Activated T-cell treated with anti-CD3 and anti-CD28 coated beads, Interleukin-2, amount 50 U/mL, for 1 hour (primary cell): ENCODE measurements around the gene FRAS1.
"Not testable (repeated sequence)": the region's sequence is repeated elsewhere in the genome, so short reads cannot be mapped to it uniquely, and the experiment has no call there.

Experiments used
- DNase-seq: peaks from one replicate; pipeline ENCODE4 v3.0.0-alpha.2; 2020

The FRAS1 gene

GRCh38 chr4:78524009-78524408 is 466.9 kb downstream of the FRAS1 start:
- no peak for DNase-seq

- no peak for DNase-seq
Observed at GRCh38 chr4:78525559-78525958, 468.4 kb downstream of the FRAS1 start.

GRCh38 chr4:78527103-78527502 is 470.0 kb downstream of the FRAS1 start:
- no peak for DNase-seq

- no peak for DNase-seq
Observed at GRCh38 chr4:78527555-78527954, 470.4 kb downstream of the FRAS1 start.

- DNase-seq = no peak
Observed at GRCh38 chr4:78528327-78528726, 471.2 kb downstream of the FRAS1 start.

GRCh38 chr4:78529569-78530209 is 472.6 kb downstream of the FRAS1 start:
- no peak for DNase-seq

- DNase-seq = no peak
Observed at GRCh38 chr4:78532046-78532445, 474.9 kb downstream of the FRAS1 start.

GRCh38 chr4:78533854-78534253 is 476.7 kb downstream of the FRAS1 start:
- DNase-seq = no peak

- no peak for DNase-seq
Observed at GRCh38 chr4:78534286-78534955, 477.3 kb downstream of the FRAS1 start.

GRCh38 chr4:78542373-78542772 is 485.2 kb downstream of the FRAS1 start:
- DNase-seq = no peak

- DNase-seq = no peak
Observed at GRCh38 chr4:78543424-78544125, 486.5 kb downstream of the FRAS1 start.

- DNase-seq = no peak
Observed at GRCh38 chr4:78544678-78545077, 487.6 kb downstream of the FRAS1 start.

- no peak for DNase-seq
Observed at GRCh38 chr4:78545275-78546246, 488.4 kb downstream of the FRAS1 start.

- not testable (repeated sequence) for DNase-seq
Observed at GRCh38 chr4:78547899-78548298, 490.8 kb downstream of the FRAS1 start.

GRCh38 chr4:78548889-78549288 is 491.8 kb downstream of the FRAS1 start:
- DNase-seq = not testable (repeated sequence)

- DNase-seq = no peak
Observed at GRCh38 chr4:78551420-78552351, 494.6 kb downstream of the FRAS1 start, which contains the start of gene ANXA3. Gene ANXA3 (plus strand): TSS chr4:78551770. CDS start chr4:78554474, 2,704 bp downstream.

- DNase-seq = no peak
Observed at GRCh38 chr4:78552389-78553042, 495.4 kb downstream of the FRAS1 start.

GRCh38 chr4:78553043-78553396 is 495.9 kb downstream of the FRAS1 start:
- DNase-seq = no peak

GRCh38 chr4:78553529-78554060 is 496.5 kb downstream of the FRAS1 start:
- DNase-seq = no peak

GRCh38 chr4:78556665-78557064 is 499.5 kb downstream of the FRAS1 start:
- DNase-seq = no peak

- DNase-seq = no peak
Observed at GRCh38 chr4:78557841-78558240, 500.7 kb downstream of the FRAS1 start.
